Ovary (tissue), 3 donors: Measurements from ENCODE around the gene SH3PXD2A.

Source experiments
- EP300 ChIP-seq: sonication (generic); formaldehyde crosslinking; IDR thresholded peaks from one replicate; pipeline ENCODE4 v1.6.1; 2017; ENCODE audit warnings: antibody characterized with exemption
- POLR2A ChIP-seq: fragments of 450-650 bp; IDR thresholded peaks from one replicate; pipeline ENCODE4 v1.6.1; 2017; ENCODE audit warnings: antibody characterized with exemption, mild to moderate bottlenecking, moderate library complexity
- TF ChIP-seq, protein P1 (sequence below), 3 donors: fragments of 450-650 bp in 2 of 3; fragments of 200-600 bp in 1 of 3; IDR thresholded peaks; one replicate each; pipeline versions ENCODE4 v1.5.1 to v1.8.0; 2016 to 2022; ENCODE audit warnings: antibody characterized with exemption in 3 of 3, mild to moderate bottlenecking in 1 of 3
- donor health status: DM: no; HTN: no; CAD: no.

DNA sequence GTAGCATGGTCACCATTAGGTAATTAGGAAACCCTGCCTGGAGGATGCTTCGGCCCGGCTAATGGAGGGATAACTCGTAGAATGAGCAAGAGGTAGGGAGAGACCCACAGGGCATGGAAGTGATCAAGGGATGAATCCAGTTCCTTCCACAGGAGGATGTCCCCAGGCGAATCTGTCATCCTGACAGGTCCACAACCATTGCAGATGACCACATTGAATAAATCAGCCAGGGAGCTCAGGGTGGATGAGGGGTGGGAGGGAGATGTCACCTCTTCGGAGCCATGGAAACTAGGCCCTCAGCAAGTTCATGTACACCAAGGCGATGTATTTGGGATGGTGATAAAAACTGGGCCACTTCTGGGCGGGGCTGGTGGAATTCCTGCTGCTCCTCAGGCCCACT, 28.5 kb downstream of the SH3PXD2A start:
- TF ChIP-seq, protein P1, sequence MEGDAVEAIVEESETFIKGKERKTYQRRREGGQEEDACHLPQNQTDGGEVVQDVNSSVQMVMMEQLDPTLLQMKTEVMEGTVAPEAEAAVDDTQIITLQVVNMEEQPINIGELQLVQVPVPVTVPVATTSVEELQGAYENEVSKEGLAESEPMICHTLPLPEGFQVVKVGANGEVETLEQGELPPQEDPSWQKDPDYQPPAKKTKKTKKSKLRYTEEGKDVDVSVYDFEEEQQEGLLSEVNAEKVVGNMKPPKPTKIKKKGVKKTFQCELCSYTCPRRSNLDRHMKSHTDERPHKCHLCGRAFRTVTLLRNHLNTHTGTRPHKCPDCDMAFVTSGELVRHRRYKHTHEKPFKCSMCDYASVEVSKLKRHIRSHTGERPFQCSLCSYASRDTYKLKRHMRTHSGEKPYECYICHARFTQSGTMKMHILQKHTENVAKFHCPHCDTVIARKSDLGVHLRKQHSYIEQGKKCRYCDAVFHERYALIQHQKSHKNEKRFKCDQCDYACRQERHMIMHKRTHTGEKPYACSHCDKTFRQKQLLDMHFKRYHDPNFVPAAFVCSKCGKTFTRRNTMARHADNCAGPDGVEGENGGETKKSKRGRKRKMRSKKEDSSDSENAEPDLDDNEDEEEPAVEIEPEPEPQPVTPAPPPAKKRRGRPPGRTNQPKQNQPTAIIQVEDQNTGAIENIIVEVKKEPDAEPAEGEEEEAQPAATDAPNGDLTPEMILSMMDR (IDR thresholded peaks at IDR 0.05), result no peak
- no peak for TF ChIP-seq POLR2A
- no peak for TF ChIP-seq EP300
